ENCODE measurements around the gene MAP3K20.
"Not testable (repeated sequence)": the region's sequence is repeated elsewhere in the genome, so short reads cannot be mapped to it uniquely, and the experiment has no call there.

Gene MAP3K20

GRCh38 chr2:173126819-173127218, 51.2 kb downstream of the MAP3K20 start:
- DNase-seq = no peak

- not testable (repeated sequence) for DNase-seq
These were observed 52.5 kb downstream of the MAP3K20 start for GRCh38 chr2:173128132-173128531.

- DNase-seq = no peak
These were observed 55.1 kb downstream of the MAP3K20 start for GRCh38 chr2:173130496-173131465.

- no peak for DNase-seq
These were observed 56.9 kb downstream of the MAP3K20 start for GRCh38 chr2:173132531-173132930.

- no peak for DNase-seq
These were observed 59.1 kb downstream of the MAP3K20 start for GRCh38 chr2:173134703-173135102.

- no peak for DNase-seq
These were observed 60.4 kb downstream of the MAP3K20 start for GRCh38 chr2:173136067-173136466.

GRCh38 chr2:173136599-173136998, 61.0 kb downstream of the MAP3K20 start:
- no peak for DNase-seq

GRCh38 chr2:173137610-173138009, 62.0 kb downstream of the MAP3K20 start:
- DNase-seq = no peak

- DNase-seq = no peak
These were observed 63.3 kb downstream of the MAP3K20 start for GRCh38 chr2:173138962-173139361.

- no peak for DNase-seq
These were observed 66.0 kb downstream of the MAP3K20 start for GRCh38 chr2:173141666-173142065.

- no peak for DNase-seq
These were observed 69.8 kb downstream of the MAP3K20 start for GRCh38 chr2:173145454-173145853.

GRCh38 chr2:173146590-173146989, 70.9 kb downstream of the MAP3K20 start:
- no peak for DNase-seq

- DNase-seq = no peak
These were observed 72.9 kb downstream of the MAP3K20 start for GRCh38 chr2:173148520-173148919.

GRCh38 chr2:173149491-173149890, 73.8 kb downstream of the MAP3K20 start:
- DNase-seq = no peak

- DNase-seq = no peak
These were observed 74.4 kb downstream of the MAP3K20 start for GRCh38 chr2:173150087-173150486.

GRCh38 chr2:173150963-173151362, 75.3 kb downstream of the MAP3K20 start:
- DNase-seq = no peak

GRCh38 chr2:173151671-173152401, 76.2 kb downstream of the MAP3K20 start:
- no peak for DNase-seq

- DNase-seq = no peak
These were observed 77.7 kb downstream of the MAP3K20 start for GRCh38 chr2:173153301-173153885.

GRCh38 chr2:173157676-173158293, 82.1 kb downstream of the MAP3K20 start:
- DNase-seq = no peak

- DNase-seq = no peak
These were observed 84.3 kb downstream of the MAP3K20 start for GRCh38 chr2:173159791-173160463.

- no peak for DNase-seq
These were observed 85.0 kb downstream of the MAP3K20 start for GRCh38 chr2:173160618-173161017.

- DNase-seq = no peak
These were observed 85.4 kb downstream of the MAP3K20 start for GRCh38 chr2:173161040-173161439.

GRCh38 chr2:173161507-173161906, 85.9 kb downstream of the MAP3K20 start:
- no peak for DNase-seq

All from NCI-H526 treated with DMSO at 0.1 percent for 48 hours (cell line).